Measurements from ENCODE around the gene BNC2. TPM values are rescaled to one million over a fixed set of nuclear protein-coding genes. Genes with fewer than 3 reads are reported as not detected.

Gene BNC2
- total RNA-seq, 1 experiment from 2014 or later: 0.20 TPM

DNA sequence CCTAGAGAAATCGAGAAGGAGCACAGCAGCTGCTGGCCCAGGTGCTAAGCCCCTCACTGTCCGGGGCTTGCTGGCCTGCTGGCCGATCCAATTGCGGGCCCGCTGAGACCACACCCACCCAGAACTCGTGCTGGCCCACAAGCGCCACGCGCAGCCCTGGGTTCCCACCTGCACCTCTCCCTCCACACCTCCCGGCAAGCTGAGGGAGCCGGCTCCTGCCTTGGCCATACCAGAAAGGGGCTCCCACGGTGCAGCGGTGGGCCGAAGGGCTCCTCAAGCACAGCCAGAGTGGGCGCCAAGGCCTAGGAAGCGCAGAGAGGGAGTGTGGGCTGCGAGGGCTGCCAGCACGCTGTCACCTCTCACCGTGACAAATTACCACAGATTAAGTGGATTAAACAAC, 6.8 kb upstream of the BNC2 start:
- CTCF ChIA-PET: no interaction called here
- H3K4me1 Mint-ChIP-seq (ENCODE audit: low read depth, unreplicated experiment): no peaks in the 10 kb centered on the region
- H3K4me3 ChIP-seq (ENCODE audit: low read depth, low read length): no peak overlapping the region
- POLR2A ChIA-PET: no interaction called here
- no peaks in the 10 kb centered on the region for H3K4me1 ChIP-seq
- no peak overlapping the region for H3K27ac Mint-ChIP-seq (ENCODE audit: unreplicated experiment)
- peaks cover 7% of the 10 kb centered on the region for H3K27me3 Mint-ChIP-seq (ENCODE audit: insufficient read depth, unreplicated experiment)
- H3K27me3 ChIP-seq (replicated peaks; ENCODE audit: control insufficient read depth, insufficient read depth, low read length): no peaks in the 10 kb centered on the region
- H3K4me3 Mint-ChIP-seq (ENCODE audit: unreplicated experiment): no peak overlapping the region
- peaks cover 13% of the 10 kb centered on the region for H3K9me3 Mint-ChIP-seq (ENCODE audit: unreplicated experiment)
- no peaks in the 10 kb centered on the region for H3K36me3 Mint-ChIP-seq (ENCODE audit: insufficient read depth, unreplicated experiment)
- DNase-seq: no peak
- intact Hi-C loops (cut with micrococcal nuclease; ENCODE audit: unreplicated experiment): no loop called here
- no TSS peak for BruUV-seq (replicated peaks)
- H3K9me3 ChIP-seq: no peaks in the 10 kb centered on the region
- no peaks in the 10 kb centered on the region for H3K36me3 ChIP-seq (ENCODE audit: control insufficient read depth, insufficient read depth, low read length)
- TF ChIP-seq, protein P1, sequence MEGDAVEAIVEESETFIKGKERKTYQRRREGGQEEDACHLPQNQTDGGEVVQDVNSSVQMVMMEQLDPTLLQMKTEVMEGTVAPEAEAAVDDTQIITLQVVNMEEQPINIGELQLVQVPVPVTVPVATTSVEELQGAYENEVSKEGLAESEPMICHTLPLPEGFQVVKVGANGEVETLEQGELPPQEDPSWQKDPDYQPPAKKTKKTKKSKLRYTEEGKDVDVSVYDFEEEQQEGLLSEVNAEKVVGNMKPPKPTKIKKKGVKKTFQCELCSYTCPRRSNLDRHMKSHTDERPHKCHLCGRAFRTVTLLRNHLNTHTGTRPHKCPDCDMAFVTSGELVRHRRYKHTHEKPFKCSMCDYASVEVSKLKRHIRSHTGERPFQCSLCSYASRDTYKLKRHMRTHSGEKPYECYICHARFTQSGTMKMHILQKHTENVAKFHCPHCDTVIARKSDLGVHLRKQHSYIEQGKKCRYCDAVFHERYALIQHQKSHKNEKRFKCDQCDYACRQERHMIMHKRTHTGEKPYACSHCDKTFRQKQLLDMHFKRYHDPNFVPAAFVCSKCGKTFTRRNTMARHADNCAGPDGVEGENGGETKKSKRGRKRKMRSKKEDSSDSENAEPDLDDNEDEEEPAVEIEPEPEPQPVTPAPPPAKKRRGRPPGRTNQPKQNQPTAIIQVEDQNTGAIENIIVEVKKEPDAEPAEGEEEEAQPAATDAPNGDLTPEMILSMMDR (IDR thresholded peaks at IDR 0.05; ENCODE audit: insufficient read depth in 1 of 2, low read depth in 1 of 2, low read length in 1 of 2, severe bottlenecking in 1 of 2, unreplicated experiment in 1 of 2): no peak

DNA sequence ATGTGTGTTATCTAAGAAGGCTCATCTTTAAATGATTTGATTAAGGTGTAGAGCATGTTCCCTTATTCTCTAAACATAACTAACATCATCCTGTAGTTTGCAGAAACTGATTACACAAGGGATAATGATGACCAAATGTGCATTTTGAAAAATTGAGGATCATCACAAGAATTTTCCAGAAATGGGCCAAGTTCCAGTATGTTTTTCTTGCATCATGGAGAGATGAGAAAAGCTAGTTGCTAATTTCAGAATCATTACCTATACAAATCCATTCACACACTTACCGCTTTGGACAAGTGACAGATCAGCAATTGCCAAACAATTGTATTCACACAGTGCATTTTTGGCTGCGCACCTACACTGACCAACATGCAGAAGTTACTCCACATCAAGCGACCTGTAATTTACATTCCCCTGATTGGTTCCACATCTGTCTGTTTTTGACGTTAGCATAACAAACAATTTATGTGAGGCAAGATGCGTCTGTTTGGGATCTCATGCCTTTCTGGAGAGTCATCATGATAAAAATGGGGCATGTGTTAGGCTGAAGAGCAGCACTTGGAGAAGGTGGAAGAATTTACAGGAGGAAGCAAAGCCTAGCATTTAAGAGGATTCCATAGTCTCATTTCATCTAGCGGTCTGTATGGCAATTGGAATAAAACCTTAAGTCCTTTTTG, 2.8 kb upstream of the BNC2 start:
- no peak for DNase-seq
- H3K27ac Mint-ChIP-seq (ENCODE audit: unreplicated experiment): no peak overlapping the region
- no peaks in the 10 kb centered on the region for H3K4me1 Mint-ChIP-seq (ENCODE audit: low read depth, unreplicated experiment)
- Histone ChIP-seq H3K9me3 (no peaks in the 10 kb centered on the region), H3K4me3 (ENCODE audit: low read depth, low read length) (no peak overlapping the region), H3K36me3 (ENCODE audit: control insufficient read depth, insufficient read depth, low read length) (no peaks in the 10 kb centered on the region), H3K4me1 (peaks cover 5% of the 10 kb centered on the region; the same call in 1 of the 2 replicates), H3K27me3 (replicated peaks; ENCODE audit: control insufficient read depth, insufficient read depth, low read length) (no peaks in the 10 kb centered on the region)
- peaks cover 10% of the 10 kb centered on the region for H3K27me3 Mint-ChIP-seq (ENCODE audit: insufficient read depth, unreplicated experiment)
- H3K9me3 Mint-ChIP-seq (ENCODE audit: unreplicated experiment): no peaks in the 10 kb centered on the region
- TF ChIP-seq, protein P1 (IDR thresholded peaks at IDR 0.05; ENCODE audit: insufficient read depth in 1 of 2, low read depth in 1 of 2, low read length in 1 of 2, severe bottlenecking in 1 of 2, unreplicated experiment in 1 of 2): no peak
- no TSS peak for BruUV-seq (replicated peaks)
- CTCF ChIA-PET: no interaction called here
- intact Hi-C loops (cut with micrococcal nuclease; ENCODE audit: unreplicated experiment): no loop called here
- H3K4me3 Mint-ChIP-seq (ENCODE audit: unreplicated experiment): no peak overlapping the region
- no peaks in the 10 kb centered on the region for H3K36me3 Mint-ChIP-seq (ENCODE audit: insufficient read depth, unreplicated experiment)
- POLR2A ChIA-PET: no interaction called here

DNA sequence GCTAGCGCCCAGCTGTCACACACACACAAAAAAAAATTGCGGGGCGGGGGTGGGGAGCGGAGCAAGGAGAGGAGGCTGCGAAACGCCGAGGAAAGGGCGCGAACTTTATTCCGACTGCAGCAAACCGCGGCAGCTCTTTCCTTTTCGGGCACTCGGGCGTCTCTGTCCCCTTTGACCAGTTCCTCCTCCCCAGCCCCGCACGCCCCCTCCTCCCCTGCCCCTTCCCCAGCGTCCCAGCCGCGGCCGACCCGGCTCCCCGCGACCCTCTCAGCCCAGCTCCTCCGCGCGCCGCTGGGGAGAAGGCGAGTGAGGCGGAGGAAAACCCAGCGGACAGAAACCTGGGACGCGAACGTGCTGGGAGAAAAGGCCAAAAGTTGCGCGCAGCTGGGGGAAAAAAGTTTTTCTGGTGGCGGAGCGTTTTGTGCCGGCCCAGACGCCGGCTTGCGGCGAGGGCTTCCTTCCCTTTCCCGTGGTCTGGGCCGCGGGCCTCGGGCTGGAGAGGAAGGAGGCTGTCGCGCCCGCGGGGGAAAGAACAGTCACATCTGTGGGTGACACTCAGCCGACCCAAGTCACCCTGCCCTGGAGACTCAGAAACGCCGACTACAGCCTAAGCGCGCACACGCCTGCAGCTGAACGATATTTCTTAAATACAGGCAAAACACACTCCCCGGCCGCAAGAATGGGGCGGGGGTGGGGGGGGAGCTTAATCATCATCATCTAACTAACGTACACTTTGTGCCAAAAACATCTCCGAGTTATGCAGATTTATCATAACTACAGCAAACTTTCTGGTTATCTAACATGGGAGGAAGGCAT, 1.1 kb upstream of the BNC2 start:
- ChIA-PET CTCF (no interaction called here), POLR2A (interaction anchor here (0.6 kb wide), 1 partner anchor 24 kb away, joined by 9 read pairs; no protein-coding TSS in a partner anchor)
- Histone ChIP-seq H3K4me3 (ENCODE audit: low read depth, low read length) (peak overlapping the region; percentile 26), H3K27me3 (replicated peaks; ENCODE audit: control insufficient read depth, insufficient read depth, low read length) (no peaks in the 10 kb centered on the region), H3K4me1 (peaks cover 6% of the 10 kb centered on the region; the same call in 1 of the 2 replicates), H3K9me3 (no peaks in the 10 kb centered on the region), H3K36me3 (ENCODE audit: control insufficient read depth, insufficient read depth, low read length) (no peaks in the 10 kb centered on the region)
- Mint-ChIP-seq H3K27me3 (ENCODE audit: insufficient read depth, unreplicated experiment) (peaks cover 10% of the 10 kb centered on the region), H3K4me3 (ENCODE audit: unreplicated experiment) (peak overlapping the region; percentile 73), H3K36me3 (ENCODE audit: insufficient read depth, unreplicated experiment) (no peaks in the 10 kb centered on the region), H3K9me3 (ENCODE audit: unreplicated experiment) (no peaks in the 10 kb centered on the region), H3K4me1 (ENCODE audit: low read depth, unreplicated experiment) (no peaks in the 10 kb centered on the region), H3K27ac (ENCODE audit: unreplicated experiment) (no peak overlapping the region)
- DNase-seq: peak in 1 of 2 experiments; percentile 2
- BruUV-seq (replicated peaks): no TSS peak
- intact Hi-C loops (cut with micrococcal nuclease; ENCODE audit: unreplicated experiment): no loop called here
- TF ChIP-seq, protein P1 (IDR thresholded peaks at IDR 0.05; ENCODE audit: insufficient read depth in 1 of 2, low read depth in 1 of 2, low read length in 1 of 2, severe bottlenecking in 1 of 2, unreplicated experiment in 1 of 2): no peak

All from Caco-2 (cell line).